ENCODE data around the gene MIA2. TPM values are rescaled to one million over a fixed set of nuclear protein-coding genes. Genes with fewer than 3 reads are reported as not detected.

Gene MIA2
- total and polyA plus RNA-seq, 4 experiments from 2014 or later = 19.0 to 26.7 (median 26.2) TPM

DNA sequence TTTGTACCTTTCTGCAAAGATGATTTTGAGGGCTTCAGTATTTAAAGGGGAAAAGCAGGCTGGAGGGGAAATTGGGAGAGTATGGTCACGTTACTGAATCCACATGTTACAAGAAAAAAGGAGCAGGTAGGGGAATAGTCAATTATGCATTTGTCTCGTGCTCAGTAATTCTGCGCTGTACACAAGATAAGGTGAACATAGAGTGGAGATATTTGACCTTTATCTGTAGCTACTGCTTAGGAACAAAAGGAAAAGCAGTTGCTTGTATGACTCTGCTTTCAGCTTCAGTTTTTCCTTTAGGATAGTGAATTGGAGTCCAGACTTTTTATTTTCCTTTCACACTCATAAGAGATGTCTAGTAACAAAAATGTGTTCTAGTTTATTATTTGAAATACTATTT is 148.7 kb downstream of the MIA2 start:
- CTCF ChIA-PET (ENCODE audit: partially characterized antibody) = interaction anchor here (1.0 kb wide), 1 partner anchor 328 kb away, joined by 3 read pairs; no protein-coding TSS in a partner anchor
- Histone ChIP-seq H3K27me3 (ENCODE audit: insufficient read depth, low read length) (no peaks in the 10 kb centered on the region), H3K27ac (ENCODE audit: low read depth, low read length) (no peak overlapping the region), H3K4me3 (ENCODE audit: low read length in 2 of 2) (no peak overlapping the region), H3K36me3 (ENCODE audit: insufficient read depth, low read length) (no peaks in the 10 kb centered on the region), H3K9me3 (ENCODE audit: control insufficient read depth in 1 of 2, low read length in 2 of 2) (no peaks in the 10 kb centered on the region), H3K4me1 (ENCODE audit: insufficient read depth, low read length) (peaks cover 23% of the 10 kb centered on the region)
- Mint-ChIP-seq H3K4me3 (peak overlapping the region in 2 of 8 donors; percentile 14 to 18), H3K4me1 (peaks cover 18 to 30% (median 22%) of the 10 kb centered on the region in 4 donors), H3K9me3 (no peaks in the 10 kb centered on the region), H3K27me3 (no peaks in the 10 kb centered on the region), H3K27ac (peak overlapping the region in 3 of 7 donors; percentile 3 to 76 (median 53)), H3K36me3 (peaks cover 1 to 4% of the 10 kb centered on the region in 2 donors)
- no peak for DNase-seq
- POLR2A ChIA-PET (ENCODE audit: partially characterized antibody) = no interaction called here
- intact Hi-C loops (cut with micrococcal nuclease) = no loop called here

DNA sequence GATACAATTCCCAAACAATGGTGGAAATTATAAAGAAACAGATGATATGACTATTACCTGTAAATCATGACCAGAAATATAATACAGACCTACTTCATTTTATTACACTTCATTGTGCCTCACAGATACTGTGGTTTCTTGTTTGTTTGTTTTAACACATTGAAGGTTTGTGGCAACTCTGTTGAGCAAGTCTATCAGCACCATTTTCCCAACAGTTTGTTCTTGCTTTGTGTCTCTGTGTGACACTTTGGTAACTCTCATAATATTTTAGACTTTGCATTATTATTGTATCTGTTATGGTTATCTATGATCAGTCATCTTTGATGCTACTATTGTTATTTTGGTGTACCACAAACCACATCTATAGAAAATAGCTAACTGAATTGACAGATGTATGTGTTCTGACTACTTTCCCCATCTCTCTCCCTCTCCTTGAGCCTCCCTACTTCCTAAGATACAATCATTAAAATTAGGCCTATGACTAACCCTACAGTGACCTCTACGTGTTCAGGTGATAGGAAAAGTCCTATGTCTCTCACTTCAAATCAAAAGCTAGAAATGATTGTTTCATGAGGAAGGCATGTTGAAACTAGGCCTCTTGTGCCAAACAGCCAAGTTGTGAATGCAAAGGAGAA is 149.4 kb downstream of the MIA2 start:
- no peaks in the 10 kb centered on the region for H3K9me3 ChIP-seq (ENCODE audit: control insufficient read depth in 1 of 2, low read length in 2 of 2)
- no peaks in the 10 kb centered on the region for H3K27me3 ChIP-seq (ENCODE audit: insufficient read depth, low read length)
- H3K4me1 ChIP-seq (ENCODE audit: insufficient read depth, low read length) = peaks cover 23% of the 10 kb centered on the region
- ChIA-PET POLR2A (ENCODE audit: partially characterized antibody) (interaction anchor here (1.6 kb wide), 1 partner anchor 49 kb away, joined by 5 read pairs; the partner anchor contains the start of gene FBXO33), CTCF (ENCODE audit: partially characterized antibody) (interaction anchor here (0.7 to 1.0 kb wide), 2 partner anchors 49 to 329 kb away, joined by 3 to 4 read pairs; partner anchors contain the start of gene FBXO33)
- H3K27ac ChIP-seq (ENCODE audit: low read depth, low read length) = no peak overlapping the region
- intact Hi-C loops (cut with micrococcal nuclease) = no loop called here
- no peak overlapping the region for H3K4me3 ChIP-seq (ENCODE audit: low read length in 2 of 2)
- Mint-ChIP-seq H3K4me1 (peaks cover 18 to 30% (median 22%) of the 10 kb centered on the region in 4 donors), H3K27me3 (no peaks in the 10 kb centered on the region), H3K4me3 (peak overlapping the region in 5 of 8 donors; percentile 4 to 53 (median 6)), H3K36me3 (peaks cover 1 to 4% of the 10 kb centered on the region in 2 donors), H3K9me3 (no peaks in the 10 kb centered on the region), H3K27ac (peak overlapping the region in 4 of 7 donors; percentile 3 to 67 (median 34))
- no peaks in the 10 kb centered on the region for H3K36me3 ChIP-seq (ENCODE audit: insufficient read depth, low read length)
- peak in 4 of 5 donors; percentile 40 to 52 (median 45) for DNase-seq

DNA sequence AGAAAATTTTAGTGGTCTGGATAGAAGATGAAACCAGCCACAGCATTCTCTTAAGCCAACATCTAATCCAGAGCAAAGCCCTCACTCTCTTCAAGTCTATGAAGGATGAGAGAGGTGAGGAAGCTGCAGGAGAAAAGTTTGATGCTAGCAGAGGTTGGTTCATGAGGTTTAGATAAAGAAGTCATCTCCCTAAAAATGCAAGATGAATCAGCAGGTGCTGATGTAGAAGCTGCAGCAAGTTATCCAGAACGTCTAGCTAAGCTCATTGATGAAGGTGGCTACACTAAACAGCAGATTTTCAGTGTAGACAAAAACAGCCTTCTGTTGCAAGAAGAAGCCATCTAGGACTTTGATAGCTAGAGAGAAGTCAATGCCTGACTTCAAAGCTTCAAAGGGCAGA is 150.0 kb downstream of the MIA2 start:
- Histone ChIP-seq H3K9me3 (ENCODE audit: control insufficient read depth in 1 of 2, low read length in 2 of 2) (no peaks in the 10 kb centered on the region), H3K4me3 (ENCODE audit: low read length in 2 of 2) (no peak overlapping the region), H3K27me3 (ENCODE audit: insufficient read depth, low read length) (no peaks in the 10 kb centered on the region), H3K36me3 (ENCODE audit: insufficient read depth, low read length) (no peaks in the 10 kb centered on the region), H3K4me1 (ENCODE audit: insufficient read depth, low read length) (peaks cover 23% of the 10 kb centered on the region), H3K27ac (ENCODE audit: low read depth, low read length) (no peak overlapping the region)
- CTCF ChIA-PET (ENCODE audit: partially characterized antibody) = interaction anchor here (0.7 kb wide), 1 partner anchor 48 kb away, joined by 4 read pairs; the partner anchor contains the start of gene FBXO33
- DNase-seq = no peak
- intact Hi-C loops (cut with micrococcal nuclease) = no loop called here
- H3K4me1 Mint-ChIP-seq = peaks cover 18 to 30% (median 22%) of the 10 kb centered on the region in 4 donors
- POLR2A ChIA-PET (ENCODE audit: partially characterized antibody) = interaction anchor here (1.6 kb wide), 1 partner anchor 48 kb away, joined by 5 read pairs; the partner anchor contains the start of gene FBXO33
- no peaks in the 10 kb centered on the region for H3K9me3 Mint-ChIP-seq
- H3K27me3 Mint-ChIP-seq = no peaks in the 10 kb centered on the region
- H3K36me3 Mint-ChIP-seq = peaks cover 1 to 10% of the 10 kb centered on the region in 2 donors
- H3K27ac Mint-ChIP-seq = peak overlapping the region in 1 of 7 donors; percentile 47
- no peak overlapping the region for H3K4me3 Mint-ChIP-seq

DNA sequence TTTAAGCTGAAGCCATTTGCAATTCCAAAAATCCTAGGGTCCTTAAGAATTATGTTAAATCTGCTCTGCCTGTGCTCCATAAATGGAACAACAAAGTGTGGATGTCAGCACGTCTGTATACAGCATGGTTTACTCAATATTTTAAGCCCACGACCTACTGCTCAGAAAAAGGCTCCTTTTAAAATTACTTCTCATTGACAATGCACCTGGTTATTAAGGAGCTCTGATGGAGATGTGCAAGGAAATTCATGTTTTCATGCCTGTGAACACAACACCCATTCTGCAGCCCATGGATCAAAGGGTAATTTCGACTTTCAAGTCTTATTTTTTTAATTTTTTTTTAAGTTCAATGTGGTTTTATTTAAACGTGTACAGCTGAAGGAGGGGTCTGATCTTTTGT is 150.5 kb downstream of the MIA2 start:
- Mint-ChIP-seq H3K9me3 (no peaks in the 10 kb centered on the region), H3K4me1 (peaks cover 18 to 30% (median 22%) of the 10 kb centered on the region in 4 donors), H3K4me3 (no peak overlapping the region), H3K36me3 (peaks cover 1 to 12% of the 10 kb centered on the region in 2 donors), H3K27ac (no peak overlapping the region), H3K27me3 (no peaks in the 10 kb centered on the region)
- Histone ChIP-seq H3K4me3 (ENCODE audit: low read length in 2 of 2) (no peak overlapping the region), H3K4me1 (ENCODE audit: insufficient read depth, low read length) (peaks cover 23% of the 10 kb centered on the region), H3K9me3 (ENCODE audit: control insufficient read depth in 1 of 2, low read length in 2 of 2) (no peaks in the 10 kb centered on the region), H3K36me3 (ENCODE audit: insufficient read depth, low read length) (no peaks in the 10 kb centered on the region), H3K27ac (ENCODE audit: low read depth, low read length) (no peak overlapping the region), H3K27me3 (ENCODE audit: insufficient read depth, low read length) (no peaks in the 10 kb centered on the region)
- intact Hi-C loops (cut with micrococcal nuclease) = no loop called here
- no peak for DNase-seq
- ChIA-PET POLR2A (ENCODE audit: partially characterized antibody) (interaction anchor here (0.6 to 1.6 kb wide), 2 partner anchors 48 to 49 kb away, joined by 3 to 5 read pairs; partner anchors contain the start of gene FBXO33), CTCF (ENCODE audit: partially characterized antibody) (no interaction called here)

DNA sequence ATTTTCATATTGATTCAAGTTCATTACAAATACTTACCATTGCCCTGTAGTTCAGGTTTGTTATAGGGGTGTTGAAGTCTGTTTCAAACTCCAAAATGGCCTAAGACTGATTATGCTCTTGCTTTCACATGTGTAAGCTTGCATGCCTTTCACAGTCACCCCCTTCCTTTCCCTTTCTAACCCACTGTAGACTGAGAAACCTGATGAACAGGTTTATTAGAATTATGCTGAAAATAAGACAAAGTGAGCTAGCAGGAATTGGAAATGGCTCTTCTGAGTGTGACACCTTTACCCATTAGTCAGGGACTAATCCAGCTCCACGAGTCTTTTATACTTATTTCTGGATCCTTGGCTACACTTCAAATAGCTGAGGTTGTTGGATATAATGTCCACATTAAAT is 159.6 kb downstream of the MIA2 start:
- Histone ChIP-seq H3K9me3 (ENCODE audit: control insufficient read depth in 1 of 2, low read length in 2 of 2) (no peaks in the 10 kb centered on the region), H3K4me1 (ENCODE audit: insufficient read depth, low read length) (no peaks in the 10 kb centered on the region), H3K27me3 (ENCODE audit: insufficient read depth, low read length) (no peaks in the 10 kb centered on the region), H3K4me3 (ENCODE audit: low read length in 2 of 2) (no peak overlapping the region), H3K27ac (ENCODE audit: low read depth, low read length) (no peak overlapping the region), H3K36me3 (ENCODE audit: insufficient read depth, low read length) (peaks cover 3% of the 10 kb centered on the region)
- no peak for DNase-seq
- intact Hi-C loops (cut with micrococcal nuclease) = loop anchor here (5.0 kb wide), 1 partner anchor 34 kb away; no protein-coding TSS in a partner anchor
- H3K9me3 Mint-ChIP-seq = no peaks in the 10 kb centered on the region
- ChIA-PET POLR2A (ENCODE audit: partially characterized antibody) (interaction anchor here (1.2 to 2.1 kb wide), 2 partner anchors 23 to 38 kb away, joined by 4 to 7 read pairs; partner anchors contain the start of gene FBXO33), CTCF (ENCODE audit: partially characterized antibody) (no interaction called here)
- H3K36me3 Mint-ChIP-seq = peaks cover 19 to 25% of the 10 kb centered on the region in 2 donors
- H3K4me3 Mint-ChIP-seq = no peak overlapping the region
- no peaks in the 10 kb centered on the region for H3K27me3 Mint-ChIP-seq
- peak overlapping the region in 1 of 7 donors; percentile 55 for H3K27ac Mint-ChIP-seq
- H3K4me1 Mint-ChIP-seq = peaks cover 0 to 4% (median 0%) of the 10 kb centered on the region in 4 donors

DNA sequence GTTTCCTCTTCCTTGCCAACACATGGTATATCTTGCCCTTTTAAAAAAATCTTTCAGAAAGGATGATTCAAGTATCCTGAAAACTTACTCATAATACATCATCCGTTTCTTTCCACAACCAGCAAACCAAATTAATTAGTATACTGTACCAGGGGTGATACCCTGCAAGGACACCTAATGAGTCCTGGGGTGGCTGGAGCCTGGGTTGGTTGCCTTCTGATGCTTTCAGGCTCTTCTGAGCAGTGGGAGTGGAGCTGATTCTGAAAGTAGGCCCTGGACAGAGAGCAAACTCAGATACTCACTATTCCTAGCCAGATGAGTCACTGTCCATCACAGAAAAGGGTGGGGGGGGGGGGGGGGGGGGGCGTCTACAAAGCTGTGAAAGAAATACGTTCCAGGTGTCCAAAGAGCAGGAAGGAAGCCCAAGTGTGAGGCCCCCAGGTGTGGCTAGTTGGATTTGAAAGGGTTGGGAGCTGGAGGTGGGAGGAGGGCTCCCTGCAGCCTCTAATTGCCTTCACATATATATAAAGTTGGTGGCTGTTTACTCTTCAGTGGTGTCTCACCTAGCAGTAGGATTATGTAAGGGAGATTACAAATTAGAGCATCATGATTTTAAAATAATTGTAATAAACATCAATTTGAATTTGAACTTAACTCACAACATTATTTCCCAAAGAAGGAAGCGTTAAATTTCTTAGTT is 162.0 kb downstream of the MIA2 start:
- Histone ChIP-seq H3K36me3 (ENCODE audit: insufficient read depth, low read length) (peaks cover 25% of the 10 kb centered on the region), H3K4me3 (ENCODE audit: low read length in 2 of 2) (no peak overlapping the region), H3K9me3 (ENCODE audit: control insufficient read depth in 1 of 2, low read length in 2 of 2) (no peaks in the 10 kb centered on the region), H3K4me1 (ENCODE audit: insufficient read depth, low read length) (no peaks in the 10 kb centered on the region), H3K27ac (ENCODE audit: low read depth, low read length) (no peak overlapping the region), H3K27me3 (ENCODE audit: insufficient read depth, low read length) (no peaks in the 10 kb centered on the region)
- POLR2A ChIA-PET (ENCODE audit: partially characterized antibody) = no interaction called here
- Mint-ChIP-seq H3K4me1 (no peaks in the 10 kb centered on the region), H3K27ac (peak overlapping the region in 5 of 7 donors; percentile 25 to 55 (median 42)), H3K9me3 (no peaks in the 10 kb centered on the region), H3K27me3 (no peaks in the 10 kb centered on the region), H3K4me3 (no peak overlapping the region), H3K36me3 (peaks cover 34 to 35% of the 10 kb centered on the region in 2 donors)
- DNase-seq = no peak
- CTCF ChIA-PET (ENCODE audit: partially characterized antibody) = no interaction called here
- intact Hi-C loops (cut with micrococcal nuclease) = no loop called here

DNA sequence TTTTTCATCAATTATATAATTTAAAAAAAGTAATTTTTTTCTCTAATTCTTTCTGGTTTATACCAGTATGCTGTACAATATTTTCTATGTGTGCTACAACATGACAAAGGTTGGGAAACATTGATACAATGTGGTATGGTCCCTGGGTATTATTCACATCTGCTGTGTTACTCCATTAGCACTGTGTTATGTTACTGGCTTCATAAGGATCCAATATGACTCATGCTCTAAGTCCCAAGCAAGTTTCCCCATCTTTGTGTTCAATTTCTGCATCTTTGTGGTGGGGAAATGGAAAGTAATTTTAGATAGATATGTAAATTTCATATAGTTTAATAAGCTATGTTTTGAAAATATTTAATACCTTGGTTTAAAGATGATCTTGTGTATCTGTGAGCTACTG is 162.7 kb downstream of the MIA2 start:
- peak overlapping the region in 2 of 7 donors; percentile 12 to 66 for H3K27ac Mint-ChIP-seq
- Histone ChIP-seq H3K9me3 (ENCODE audit: control insufficient read depth in 1 of 2, low read length in 2 of 2) (no peaks in the 10 kb centered on the region), H3K4me3 (ENCODE audit: low read length in 2 of 2) (no peak overlapping the region), H3K27ac (ENCODE audit: low read depth, low read length) (no peak overlapping the region), H3K4me1 (ENCODE audit: insufficient read depth, low read length) (no peaks in the 10 kb centered on the region), H3K36me3 (ENCODE audit: insufficient read depth, low read length) (peaks cover 29% of the 10 kb centered on the region), H3K27me3 (ENCODE audit: insufficient read depth, low read length) (no peaks in the 10 kb centered on the region)
- DNase-seq = no peak
- H3K27me3 Mint-ChIP-seq = no peaks in the 10 kb centered on the region
- POLR2A ChIA-PET (ENCODE audit: partially characterized antibody) = interaction anchor here (1.6 kb wide), 1 partner anchor 36 kb away, joined by 6 read pairs; the partner anchor contains the start of gene FBXO33
- H3K36me3 Mint-ChIP-seq = peaks cover 41 to 43% of the 10 kb centered on the region in 2 donors
- CTCF ChIA-PET (ENCODE audit: partially characterized antibody) = no interaction called here
- no peak overlapping the region for H3K4me3 Mint-ChIP-seq
- H3K4me1 Mint-ChIP-seq = peaks cover 0 to 3% (median 0%) of the 10 kb centered on the region in 4 donors
- intact Hi-C loops (cut with micrococcal nuclease) = no loop called here
- no peaks in the 10 kb centered on the region for H3K9me3 Mint-ChIP-seq

Data from CD4-positive, alpha-beta memory T cell (primary cell).